ENCODE measurements around the gene MPDU1.
"Not testable (repeated sequence)": the region's sequence is repeated elsewhere in the genome, so short reads cannot be mapped to it uniquely, and the experiment has no call there.

Gene MPDU1

DNA sequence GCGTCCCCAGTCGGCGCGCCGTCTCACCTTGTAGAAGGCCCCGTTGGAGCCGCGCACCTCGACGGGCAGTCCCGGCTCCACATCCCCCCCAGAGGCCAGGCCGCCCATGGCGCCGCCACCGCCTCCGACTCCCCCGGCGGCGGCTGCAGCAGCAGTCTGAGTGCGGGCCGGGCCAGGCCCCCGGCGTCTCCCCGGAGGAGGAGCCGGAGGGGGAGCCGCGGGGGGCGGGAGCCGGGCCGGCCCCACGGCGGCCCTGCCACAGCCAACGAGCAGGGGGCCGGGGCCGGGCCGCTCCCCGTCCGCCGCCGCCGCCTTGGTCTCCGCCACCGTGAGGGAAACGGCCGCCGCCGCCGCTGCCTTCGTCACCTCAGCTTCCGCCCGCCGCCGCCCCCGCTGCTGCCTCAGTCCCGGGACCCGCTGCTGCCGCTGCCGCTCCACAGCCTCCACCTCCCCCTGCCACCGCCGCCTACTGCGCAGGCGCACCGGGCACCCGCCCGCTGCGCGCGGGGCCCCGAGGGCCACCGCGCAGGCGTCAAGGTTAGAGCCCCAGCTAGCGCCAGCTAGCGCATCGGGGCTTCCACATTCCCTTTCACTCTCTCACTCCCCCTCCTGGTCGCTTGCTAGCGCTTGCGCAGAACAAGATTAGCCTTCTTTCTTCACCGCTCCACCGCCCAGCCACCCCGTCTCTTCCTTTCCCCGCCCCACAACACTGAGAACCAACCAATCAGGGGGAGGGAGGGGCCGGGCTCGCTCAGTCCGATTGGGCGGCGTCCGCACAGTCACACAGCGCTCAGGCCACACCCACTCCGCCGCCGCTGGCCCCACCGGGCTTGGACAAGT lies 31.0 kb downstream of the MPDU1 start, which contains the start of gene FXR2:
TSS of gene FXR2 (minus strand) at position 473 of the 840 bp plus-strand sequence. CDS start at position 108, 365 bp downstream.
- DNase-seq (ENCODE audit: low read depth) = peak; percentile 96

DNA sequence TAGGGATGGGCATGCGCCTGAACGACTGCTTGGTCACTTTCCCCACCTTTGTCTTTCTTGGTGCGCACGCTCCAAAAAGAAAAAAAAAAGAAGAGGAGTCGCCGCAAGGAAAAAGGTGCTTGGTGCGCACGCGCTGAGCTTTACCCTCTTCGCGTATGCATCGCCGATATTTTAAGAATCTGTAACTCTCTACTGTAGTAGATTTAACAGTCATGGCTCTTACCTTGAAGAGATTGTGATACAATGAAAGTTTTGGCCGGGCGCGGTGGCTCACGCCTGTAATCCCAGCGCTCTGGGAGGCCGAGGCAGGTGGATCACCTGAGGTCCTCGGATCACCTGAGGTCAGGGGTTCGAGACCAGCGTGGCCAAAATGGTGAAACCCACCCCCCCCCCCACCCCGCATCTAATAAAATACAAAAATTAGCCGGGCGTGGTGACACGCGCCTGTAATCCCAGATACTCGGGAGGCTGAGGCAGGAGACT lies 31.7 kb downstream of the MPDU1 start:
- DNase-seq (ENCODE audit: low read depth) = no peak

DNA sequence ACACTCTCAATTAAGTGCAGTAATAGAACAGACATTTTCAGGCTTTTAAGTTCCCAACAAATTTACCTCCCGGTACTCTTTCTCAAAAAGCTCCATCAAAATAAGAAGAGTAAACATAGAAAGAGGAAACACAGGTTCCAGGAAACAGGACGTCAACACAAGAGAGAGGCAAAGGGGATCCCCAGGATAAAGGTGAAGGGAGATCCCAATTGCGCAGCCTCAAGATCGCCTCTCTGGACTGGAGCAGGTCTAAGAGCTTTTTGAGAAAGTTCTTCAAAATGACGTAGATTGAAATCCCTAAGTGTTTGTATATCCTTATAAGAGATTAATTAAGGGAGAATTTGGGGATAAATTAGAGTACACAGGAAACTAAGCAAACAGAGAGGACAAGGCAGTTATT lies 35.0 kb downstream of the MPDU1 start:
- no peak for DNase-seq (ENCODE audit: low read depth)

DNA sequence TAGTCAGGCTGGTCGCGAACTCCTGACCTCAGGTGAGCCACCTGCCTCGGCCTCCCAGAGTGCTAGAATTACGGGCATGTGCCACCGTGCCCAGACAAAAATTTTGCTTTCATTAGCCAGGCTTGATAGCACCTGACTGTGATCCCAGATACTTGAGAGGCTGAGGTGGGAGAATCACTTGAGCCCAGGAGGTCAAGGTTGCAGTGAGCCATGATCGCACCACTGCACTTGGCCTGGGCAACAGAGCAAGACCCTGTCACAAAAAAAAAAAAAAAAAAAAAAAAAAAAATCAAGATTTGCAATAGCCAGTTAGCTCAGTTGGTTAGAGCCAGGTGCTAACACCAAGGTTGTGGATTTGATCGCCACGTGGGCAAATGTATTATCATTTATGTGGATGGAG lies 37.2 kb downstream of the MPDU1 start:
- DNase-seq (ENCODE audit: low read depth) = no peak

DNA sequence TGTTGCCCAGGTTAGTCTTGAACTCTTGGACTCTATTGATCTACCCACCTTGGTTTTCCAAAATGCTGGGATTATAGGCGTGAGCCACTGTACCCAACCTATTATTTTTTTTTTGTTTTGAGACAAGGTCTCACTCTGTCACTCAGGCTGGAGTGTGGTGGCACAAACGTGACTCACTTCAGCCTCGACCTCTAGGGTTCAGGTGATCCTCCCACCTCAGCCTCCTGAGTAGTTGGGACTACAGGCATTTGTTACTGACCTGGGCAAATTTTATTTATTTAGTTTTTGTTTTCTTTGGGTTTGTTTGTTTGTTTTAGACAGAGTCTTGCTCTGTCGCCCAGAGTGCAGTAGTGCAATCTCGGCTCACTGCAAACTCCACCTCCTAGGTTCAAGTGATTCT lies 40.0 kb downstream of the MPDU1 start:
- no peak for DNase-seq (ENCODE audit: low read depth)

DNA sequence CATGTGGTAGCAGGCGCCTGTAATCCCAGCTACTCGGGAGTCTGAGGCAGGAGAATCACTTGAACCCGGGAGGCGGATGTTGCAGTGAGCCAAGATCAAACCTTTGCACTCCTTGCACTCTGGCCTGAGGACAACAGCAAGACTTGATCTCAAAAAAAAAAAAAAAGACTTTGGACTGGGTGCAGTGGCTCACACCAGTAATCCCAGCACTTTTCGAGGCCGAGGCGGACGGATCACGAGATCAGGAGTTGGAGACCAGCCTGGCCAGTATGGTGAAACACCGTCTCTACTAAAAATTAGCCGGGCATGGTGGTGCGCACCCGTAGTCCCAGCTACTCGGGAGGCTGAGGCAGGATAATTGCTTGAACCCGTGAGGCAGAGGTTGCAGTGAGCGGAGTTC lies 42.1 kb downstream of the MPDU1 start:
- not testable (repeated sequence) for DNase-seq (ENCODE audit: low read depth)

DNA sequence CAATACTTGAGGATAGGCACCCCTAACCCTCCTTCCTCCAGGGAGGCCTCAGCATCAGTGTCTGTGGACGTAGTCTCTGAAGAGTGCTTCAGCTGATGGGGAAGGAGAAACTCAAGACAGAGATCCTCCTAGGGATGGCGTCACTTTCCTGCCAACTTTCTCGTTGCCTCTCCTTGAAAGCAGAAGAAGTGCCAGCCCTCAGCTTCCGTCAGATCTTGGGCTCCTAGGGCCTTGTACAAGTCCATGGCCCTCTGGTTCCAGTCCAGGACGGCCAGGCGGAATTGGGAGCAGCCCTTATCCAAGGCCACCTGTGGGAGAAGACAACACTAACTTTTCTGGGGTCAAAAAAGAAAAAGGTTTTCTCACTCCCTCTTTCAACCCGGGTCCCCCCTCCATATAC lies 42.7 kb downstream of the MPDU1 start:
- DNase-seq (ENCODE audit: low read depth) = no peak

DNA sequence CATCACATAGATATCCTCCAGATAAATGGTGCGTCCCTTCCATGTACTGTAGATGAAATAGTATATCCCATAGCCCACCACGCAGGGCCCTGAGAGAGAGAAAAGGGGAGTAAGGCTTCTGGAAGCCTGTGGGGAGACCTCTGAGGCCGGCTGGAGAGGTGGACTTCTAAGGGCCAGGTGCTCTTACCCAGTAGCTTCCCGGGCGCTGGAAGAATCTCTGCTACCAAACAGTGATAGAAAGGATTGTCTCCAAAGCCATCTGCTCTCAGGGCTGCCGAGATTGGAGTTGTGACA lies 43.3 kb downstream of the MPDU1 start:
- no peak for DNase-seq (ENCODE audit: low read depth)

DNA sequence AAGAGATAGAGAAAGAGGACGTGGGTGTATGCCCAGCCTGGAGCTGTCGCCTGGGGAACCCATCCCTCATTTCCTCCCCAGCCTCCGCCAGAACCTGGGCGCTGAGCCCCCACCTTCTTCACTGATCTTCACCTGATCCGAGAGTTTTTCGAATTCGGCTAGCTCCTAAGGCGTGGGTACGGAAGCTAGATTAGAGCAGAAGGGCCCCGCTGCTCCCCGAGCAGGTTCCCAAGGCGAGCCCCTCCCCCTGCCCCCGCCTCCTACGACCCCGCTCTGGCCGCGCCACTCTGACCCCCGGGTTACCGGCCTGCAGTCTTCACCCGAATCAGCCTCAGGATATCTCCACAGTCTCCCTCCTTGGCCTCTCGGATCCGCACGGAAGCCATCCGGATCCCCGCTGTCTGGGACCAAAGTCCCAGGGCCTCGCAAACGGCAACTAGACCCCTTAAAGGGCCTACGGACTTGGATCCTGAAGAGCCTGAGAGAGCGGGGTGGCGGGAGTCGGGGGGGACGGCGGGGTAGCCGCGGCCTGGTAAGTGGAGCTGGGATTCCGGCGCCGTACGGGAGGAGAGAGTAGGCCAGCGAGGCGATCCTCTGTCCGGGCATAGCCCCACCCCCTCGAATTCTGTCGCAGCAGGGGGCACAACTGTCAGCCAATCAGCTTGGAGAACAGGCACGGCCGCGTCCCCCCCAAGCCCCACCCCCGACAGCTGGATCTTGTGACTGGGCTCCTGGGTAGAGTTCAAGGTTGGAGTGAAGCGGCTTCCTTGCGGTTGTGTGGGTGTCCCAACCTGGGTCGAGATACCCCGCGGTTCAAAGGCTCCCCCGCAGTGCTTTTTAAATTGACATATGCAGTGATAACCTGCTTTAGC lies 43.8 kb downstream of the MPDU1 start, which contains the start of gene SAT2:
TSS of gene SAT2 (minus strand) at position 572 of the 872 bp plus-strand sequence. CDS start at position 386, 186 bp downstream.
- DNase-seq (ENCODE audit: low read depth) = peak; percentile 78

DNA sequence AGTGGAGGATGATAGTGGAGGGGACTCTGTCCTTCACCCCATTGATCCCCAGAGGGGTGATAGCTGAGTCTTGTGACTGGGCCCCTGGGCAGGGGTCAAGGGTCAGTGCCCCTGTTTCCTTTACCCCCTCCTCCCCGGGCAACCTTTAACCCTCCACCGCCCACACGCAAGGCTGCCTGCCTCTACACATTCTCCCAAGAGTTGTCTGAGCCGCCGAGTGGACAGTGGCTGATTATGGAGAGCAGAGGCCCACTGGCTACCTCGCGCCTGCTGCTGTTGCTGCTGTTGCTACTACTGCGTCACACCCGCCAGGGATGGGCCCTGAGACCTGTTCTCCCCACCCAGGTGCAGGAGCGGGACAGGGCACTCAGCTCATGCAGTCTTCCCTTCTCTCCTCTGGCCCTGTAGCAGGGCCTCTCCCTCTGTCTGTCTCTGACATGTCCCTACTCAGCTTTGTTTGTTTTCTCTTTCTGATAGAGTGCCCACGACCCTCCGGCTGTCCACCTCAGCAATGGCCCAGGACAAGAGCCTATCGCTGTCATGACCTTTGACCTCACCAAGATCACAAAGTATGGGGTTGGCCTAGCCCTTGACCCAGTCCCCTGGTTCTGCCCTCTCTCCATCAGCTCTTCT lies 46.4 kb downstream of the MPDU1 start, which contains the start of gene SHBG:
TSS of gene SHBG (plus strand) at position 197 of the 633 bp plus-strand sequence. CDS start at position 235, 38 bp downstream.
- no peak for DNase-seq (ENCODE audit: low read depth)

DNA sequence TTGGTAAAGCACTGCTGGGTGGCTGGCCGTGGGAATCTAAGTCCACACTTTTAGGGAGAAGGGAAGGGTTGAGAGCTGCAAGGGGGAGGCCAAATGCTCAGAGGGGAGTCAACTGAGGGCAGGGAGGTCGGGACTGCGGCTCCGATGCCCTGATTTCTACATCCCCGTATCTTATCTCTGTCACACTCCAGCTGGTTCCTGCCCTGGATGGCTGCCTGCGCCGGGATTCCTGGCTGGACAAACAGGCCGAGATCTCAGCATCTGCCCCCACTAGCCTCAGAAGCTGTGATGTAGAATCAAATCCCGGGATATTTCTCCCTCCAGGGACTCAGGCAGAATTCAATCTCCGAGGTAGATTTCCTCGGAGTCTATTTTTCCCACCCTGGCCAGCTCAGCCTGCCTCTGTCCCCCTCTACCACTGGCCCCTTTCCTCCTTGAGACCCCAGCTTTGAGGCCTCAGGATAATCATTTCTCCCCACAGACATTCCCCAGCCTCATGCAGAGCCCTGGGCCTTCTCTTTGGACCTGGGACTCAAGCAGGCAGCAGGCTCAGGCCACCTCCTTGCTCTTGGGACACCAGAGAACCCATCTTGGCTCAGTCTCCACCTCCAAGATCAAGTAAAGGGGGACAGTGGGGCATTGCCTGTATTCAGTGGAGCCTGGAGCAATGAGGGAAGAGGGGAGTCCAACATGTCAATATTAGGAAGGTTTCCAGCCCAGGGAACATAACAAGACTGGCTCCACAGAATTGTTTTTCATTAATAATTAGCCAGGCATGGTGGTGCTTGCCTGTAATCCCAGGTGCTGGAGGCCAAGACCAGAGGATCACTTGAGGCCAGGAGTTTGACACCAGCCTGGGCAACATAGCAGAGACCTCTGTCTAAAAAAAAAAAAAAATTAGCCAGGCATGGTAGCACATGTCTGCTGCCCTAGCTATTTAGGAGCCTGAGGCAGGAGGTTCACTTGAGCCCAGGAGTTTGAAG lies 48.0 kb downstream of the MPDU1 start:
- DNase-seq (ENCODE audit: low read depth) = no peak

DNA sequence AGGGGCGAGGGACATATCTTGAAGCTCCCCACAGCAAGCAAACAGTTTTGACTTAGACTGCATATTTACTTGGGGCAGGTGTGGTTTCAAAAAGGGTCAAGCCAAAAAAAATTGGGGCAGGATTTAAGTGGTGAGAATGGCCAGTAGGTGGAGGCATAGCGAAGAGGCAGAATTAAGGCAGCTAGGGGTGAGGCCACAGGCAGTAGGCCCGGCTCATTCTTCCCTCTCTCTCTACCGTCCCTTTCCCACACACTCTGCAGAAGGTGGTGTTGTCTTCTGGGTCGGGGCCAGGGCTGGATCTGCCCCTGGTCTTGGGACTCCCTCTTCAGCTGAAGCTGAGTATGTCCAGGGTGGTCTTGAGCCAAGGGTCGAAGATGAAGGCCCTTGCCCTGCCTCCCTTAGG lies 48.8 kb downstream of the MPDU1 start:
- DNase-seq (ENCODE audit: low read depth) = no peak

DNA sequence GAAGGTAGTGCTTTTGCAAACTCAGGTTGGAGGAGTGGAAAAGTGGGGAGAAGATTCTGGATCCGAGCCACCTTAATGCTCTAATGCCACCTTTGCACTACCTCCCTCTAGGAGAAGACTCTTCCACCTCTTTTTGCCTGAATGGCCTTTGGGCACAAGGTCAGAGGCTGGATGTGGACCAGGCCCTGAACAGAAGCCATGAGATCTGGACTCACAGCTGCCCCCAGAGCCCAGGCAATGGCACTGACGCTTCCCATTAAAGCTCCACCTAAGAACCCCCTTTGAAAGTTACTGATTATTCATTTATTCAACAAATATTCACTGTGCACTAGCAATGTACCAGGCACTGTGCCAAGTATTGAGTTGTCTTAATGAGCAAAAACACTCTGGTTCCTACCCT lies 49.4 kb downstream of the MPDU1 start:
- no peak for DNase-seq (ENCODE audit: low read depth)

DNA sequence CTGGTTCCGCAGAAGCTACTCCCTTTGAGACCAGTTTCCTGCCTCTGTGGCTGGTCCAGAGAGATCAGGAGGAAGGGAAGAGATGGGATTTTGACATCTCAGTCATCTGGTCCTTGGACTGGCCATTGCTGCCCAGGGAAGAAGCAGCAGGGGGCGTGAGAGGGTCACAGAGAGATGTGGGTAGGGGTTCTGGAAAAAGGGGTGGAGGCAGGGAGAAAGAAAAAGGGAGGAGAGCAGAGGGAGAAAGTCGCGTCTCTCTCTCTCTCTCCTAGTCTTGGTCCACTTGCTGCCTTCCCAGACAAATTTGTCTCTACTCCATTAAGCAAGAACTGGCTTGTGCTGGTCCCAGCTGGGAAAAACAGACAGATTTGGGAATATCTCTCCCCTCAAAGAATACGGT lies 50.7 kb downstream of the MPDU1 start:
- DNase-seq (ENCODE audit: low read depth) = no peak

DNA sequence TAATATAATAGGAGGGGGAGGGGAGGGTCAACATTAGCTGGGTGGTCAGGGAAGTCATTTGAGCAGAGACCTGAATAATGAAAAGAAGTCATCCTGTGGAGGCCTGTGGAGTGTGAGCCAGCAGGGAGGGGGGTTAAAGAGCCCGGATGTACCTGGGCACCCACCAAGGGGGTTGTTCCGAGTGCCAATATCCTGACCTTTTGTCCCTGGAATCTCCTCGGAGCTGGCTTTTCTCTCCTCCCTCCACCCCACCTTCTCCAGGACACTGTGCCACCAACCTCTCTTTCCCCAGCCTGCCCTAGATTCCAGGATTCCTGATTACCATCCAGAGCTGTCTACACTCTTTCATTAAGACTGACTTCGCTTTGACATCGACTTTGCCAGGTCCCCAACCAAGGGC lies 52.5 kb downstream of the MPDU1 start:
- no peak for DNase-seq (ENCODE audit: low read depth)
